Stimulated activated naive CD4-positive, alpha-beta T cell (primary cell): Measurements from ENCODE around the gene ARHGAP18.

Experiments used
- DNase-seq, 6 experiments: peaks; one replicate each; lab custom pipeline; 2025; lab: John Stamatoyannopoulos, UW

ARHGAP18 gene

DNA sequence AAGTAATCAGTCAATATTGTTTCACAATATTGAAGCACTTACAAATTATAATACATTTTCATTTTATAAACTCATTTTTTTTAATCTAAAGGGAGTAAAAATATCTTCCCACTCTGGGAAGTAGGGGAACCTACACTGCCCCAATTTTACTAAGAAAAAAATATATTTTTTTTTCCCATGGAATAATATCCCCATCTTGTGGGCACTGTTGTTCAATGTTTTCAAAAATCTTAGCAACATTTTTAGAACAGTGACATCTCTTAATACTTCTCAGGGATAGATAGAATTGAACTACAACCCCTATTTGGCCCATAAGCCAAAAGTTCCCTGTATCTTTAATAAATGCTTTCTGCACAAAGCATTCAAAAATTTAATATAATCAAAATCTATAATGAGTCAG, 42.9 kb downstream of the ARHGAP18 start:
- no peak for DNase-seq

DNA sequence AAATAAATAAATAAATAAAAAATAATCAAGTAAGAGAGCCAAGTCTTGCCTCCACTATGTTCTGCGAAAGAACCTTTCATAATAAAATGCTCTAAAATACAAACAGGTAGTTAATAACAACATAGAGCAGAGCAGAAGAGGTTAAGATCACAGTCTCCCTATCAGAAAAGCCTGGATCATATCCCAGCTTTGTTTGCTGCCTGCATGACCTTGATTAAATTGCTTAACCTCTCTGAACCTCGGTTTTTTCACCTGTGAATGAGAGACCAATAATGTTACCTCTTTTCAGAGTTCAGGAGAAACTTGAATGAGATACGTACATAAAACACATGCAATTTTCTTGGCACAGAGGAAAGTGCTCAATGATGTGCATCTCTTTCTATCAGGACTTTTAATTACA, 44.4 kb downstream of the ARHGAP18 start:
- DNase-seq: no peak

DNA sequence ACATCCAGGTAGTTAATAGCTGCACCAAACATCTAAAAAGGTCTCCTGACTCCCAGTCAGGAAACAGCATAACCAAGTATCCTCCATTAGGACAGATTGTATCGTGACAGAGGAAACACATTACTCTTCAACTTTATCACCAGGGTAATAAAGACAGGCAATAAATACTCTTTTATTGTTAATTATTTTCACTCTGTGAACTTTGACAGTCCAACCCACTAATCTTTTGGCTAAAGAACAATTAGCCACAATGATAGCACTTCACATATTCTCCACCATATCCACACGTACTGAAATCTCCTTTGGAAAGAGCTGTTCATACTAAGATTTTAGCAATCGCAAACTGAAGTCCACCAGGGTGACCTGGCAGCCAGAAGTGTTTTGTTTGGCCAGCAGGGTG, 46.4 kb downstream of the ARHGAP18 start:
- no peak for DNase-seq

DNA sequence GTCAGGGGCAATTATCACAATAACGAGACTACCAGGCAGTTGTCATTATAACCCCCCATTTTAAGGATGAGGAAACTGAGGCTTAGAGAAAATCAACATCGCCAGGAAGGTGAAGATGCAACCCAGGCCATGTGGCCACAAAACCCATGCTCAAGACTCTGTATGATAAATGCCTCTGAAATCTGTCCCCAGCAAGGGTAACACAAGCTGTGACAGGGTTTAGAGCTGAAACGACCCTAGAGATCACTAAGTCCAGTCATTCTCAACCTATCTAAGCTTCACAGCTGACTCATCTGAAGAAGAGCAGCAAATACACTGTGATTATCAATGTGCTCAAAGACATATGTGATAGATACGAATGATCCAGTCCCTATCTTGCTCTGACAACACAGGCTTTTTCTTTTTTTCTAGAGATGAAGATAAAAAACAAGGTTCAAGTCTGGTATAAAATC, 47.0 kb downstream of the ARHGAP18 start:
- no peak for DNase-seq

DNA sequence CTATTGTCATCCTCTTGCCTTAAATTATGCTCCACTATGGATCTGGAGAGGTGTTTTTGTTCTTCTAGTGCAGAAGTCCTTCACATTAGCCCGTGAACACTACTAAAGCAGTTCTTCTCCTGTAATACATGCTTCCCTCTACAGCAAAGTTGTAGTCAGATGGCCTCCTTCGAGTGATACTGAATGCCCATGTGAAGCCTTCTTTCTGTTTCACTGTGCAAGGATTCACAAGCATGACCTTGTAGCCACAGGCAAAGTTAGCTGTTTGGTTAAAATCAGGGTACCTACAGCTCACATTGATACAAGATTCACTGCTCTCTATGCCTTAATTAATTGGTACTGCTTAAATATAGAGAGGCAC, 47.6 kb downstream of the ARHGAP18 start:
- no peak for DNase-seq

DNA sequence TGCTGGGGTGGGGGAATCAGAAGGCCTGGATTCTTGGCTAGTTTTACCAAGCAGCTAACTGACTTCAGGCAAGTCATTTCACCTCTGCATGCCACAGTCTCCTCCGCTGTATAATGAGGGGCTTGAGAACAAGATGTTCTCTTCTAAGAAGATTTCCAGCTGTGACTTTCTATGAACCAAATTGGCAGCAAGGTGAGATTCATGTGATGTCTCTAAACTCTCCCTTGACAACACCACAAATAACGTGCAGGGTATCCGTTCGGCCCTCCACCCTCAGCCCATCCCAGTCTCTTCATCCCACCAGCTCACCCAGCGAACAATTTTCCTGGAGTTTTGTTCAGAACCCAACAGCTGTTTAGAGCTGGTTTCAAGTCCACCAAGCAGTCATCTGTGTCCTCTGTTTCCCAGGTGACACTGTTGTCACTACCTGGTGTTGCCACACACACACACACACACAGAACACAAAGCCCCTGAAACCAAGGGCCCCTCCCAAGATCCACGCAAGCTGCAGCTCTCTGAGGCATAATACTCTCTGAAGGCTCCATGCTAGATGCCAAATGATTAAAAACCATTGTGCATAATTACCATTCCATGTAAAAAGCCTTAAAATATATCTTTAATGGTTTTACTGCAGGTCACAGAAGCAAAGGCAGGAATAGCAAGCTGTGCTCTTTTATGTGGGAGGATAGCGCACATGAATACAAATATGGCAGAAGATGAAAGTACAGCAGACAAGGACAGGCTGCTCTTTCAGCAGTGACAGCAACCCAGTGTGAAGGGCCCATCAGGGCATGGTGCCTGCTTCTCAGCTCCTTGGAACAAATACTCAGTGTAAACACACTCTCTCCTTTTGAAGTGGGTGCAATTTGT, 48.2 kb downstream of the ARHGAP18 start:
- peak in 1 of 6 experiments; percentile 4 for DNase-seq

DNA sequence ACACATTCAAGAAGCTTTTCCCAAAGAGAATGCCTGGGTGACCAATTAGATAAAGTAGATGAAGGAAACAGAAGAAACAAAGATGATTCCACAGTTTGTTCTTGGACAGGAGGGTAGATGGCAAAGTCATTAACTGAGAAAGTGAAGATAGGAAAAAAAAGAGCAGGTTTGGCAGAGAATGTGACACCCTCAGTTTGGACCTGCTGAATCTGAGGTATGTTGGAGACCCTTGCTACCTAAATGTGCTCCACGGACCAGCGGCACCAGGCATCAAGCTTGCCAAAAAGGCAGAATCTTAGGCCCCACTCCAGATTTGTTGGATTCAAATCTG, 49.7 kb downstream of the ARHGAP18 start:
- no peak for DNase-seq

DNA sequence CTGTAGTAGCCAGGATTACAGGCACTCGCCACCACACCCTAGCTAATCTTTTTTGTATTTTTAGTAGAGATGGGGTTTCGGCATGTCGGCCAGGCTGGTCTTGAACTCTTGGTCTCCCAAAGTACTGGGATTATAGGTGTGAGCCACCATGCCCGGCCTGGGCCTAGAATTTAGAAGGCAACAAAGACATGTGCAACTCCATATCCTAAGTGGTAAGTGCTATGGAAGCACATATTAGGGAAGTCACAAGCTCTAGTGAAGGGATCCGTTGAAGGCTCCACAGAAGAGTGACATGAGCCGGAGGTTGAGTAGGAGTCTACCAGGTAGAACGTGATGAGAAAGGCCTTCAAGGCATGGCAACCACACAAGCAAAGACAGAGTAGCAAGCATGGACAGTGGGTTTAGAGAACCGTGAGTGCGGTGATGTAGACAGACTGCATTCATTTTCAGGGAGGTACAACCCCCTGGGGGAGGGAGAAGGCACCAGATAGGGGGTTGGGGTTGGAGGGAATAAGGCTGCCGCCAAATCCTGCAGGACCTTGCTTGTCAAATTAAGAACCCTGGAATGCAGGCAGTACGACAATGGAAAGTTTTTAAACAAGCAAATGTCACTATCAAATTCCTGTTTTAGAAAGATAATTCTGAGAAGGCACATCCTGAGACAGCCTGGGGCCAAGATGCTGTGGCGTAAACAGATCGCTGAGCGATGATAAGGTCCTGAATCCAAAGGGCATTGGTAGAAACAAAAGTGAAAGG, 50.2 kb downstream of the ARHGAP18 start:
- no peak for DNase-seq

DNA sequence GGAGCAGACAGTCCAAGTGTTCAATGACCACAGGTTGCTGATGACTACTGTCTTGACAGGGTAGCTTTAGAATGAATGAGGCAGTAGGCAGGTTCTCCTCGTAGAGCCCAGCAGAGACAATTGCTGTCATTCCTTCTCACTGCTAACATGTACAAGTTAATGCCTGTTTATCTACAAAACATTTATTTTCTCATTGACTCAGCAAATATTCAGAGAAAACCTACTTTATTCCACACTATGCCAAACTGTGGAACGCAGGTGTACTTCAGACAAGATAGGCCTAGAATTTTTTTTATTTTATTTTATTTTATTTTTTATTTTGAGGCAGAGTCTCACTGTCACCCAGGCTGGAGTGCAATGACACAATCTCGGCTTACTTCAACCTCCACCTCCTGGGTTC, 50.8 kb downstream of the ARHGAP18 start:
- DNase-seq: no peak

DNA sequence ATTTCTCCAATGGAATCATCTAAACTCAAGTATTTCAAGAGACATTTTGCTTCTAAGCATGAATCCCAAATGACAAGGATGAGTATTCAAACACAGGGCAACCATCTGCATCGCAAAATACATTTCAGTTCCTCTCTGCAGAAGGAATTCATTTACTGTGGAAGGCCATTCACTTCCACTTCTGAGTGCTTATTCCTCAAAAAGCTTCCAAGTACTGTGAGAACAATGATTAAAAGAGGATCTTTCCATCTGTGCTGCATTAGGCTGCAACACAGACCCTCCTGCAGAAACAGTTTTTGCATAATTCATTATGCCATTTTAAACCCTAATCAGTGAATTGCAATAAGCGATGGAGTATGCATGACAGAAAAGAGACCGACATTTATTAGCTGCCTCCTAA, 52.5 kb downstream of the ARHGAP18 start:
- no peak for DNase-seq

DNA sequence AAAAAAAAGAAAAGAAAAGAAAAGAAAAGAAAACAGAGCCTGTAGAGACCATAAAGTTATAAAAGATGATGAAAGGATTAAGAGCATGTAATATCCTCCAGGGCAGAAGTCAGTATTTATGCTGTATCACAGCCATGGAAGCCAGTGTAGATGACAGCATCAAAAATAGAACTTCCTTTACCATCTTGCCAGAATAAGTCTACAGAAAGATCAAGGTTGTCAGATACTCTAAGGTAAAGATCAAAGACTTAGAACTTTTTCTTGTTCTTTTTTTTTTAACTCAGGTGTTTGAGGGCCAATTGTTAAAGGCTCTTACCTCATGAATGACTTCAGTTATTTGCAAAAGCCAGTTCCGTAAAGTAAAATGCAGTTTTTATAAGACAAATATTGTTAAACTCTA, 54.6 kb downstream of the ARHGAP18 start:
- peak in 3 of 6 experiments; percentile 34 to 40 (median 38) for DNase-seq

DNA sequence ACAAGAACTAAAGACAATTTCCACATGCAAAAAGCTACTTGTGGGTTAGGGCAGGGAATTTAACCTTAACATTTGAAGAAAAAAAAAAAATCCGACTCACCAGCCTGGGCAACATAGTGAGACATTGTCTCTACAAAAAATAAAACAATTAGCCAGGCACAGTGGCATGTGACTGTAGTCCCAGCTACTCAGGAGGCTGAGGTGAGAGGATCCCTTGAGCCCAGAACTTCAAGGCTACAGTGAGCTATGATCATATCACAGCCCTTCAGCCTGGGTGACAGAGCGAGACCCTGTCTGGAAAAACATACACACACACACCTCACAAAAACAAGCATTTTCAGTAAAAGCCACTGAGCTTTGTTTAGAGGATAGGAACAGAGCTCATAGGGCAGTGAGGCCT, 56.2 kb downstream of the ARHGAP18 start:
- DNase-seq: no peak

DNA sequence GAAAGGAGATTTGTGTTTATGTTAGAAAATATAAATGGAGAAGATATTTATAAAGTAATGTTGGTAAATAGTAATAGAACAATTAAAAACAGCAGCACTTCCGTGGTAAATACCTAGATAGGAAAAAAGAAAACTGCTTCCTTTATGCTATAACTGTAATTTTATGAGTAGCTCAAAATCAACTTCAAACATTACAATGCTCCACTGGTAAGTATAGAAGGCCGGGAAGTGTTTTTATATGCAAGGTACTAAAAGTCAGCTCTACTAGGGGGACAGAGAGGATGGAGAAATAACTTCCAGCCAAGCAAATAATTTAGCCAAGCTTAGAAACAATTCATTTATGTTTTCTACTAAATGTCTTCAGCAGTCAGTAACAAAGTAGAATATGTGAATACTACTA, 56.7 kb downstream of the ARHGAP18 start:
- DNase-seq: no peak

DNA sequence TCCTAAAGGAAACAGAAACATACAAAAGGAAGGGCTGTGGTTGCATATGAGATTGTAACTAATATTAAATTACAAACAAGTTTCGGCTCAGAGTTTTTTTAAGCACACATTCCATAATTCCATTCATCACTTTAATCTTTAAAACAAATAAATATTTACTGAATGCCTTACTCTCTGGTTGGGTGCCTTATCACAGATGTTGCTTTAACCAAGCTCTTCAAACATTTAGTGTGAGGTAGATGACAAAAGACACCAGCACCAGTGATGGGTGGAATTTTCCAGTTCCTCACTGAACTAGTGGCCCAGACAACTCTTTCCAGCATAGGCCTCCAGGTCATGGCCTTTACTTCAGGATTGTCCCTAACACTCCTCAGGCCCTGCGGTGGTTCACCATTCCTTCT, 58.7 kb downstream of the ARHGAP18 start:
- DNase-seq: no peak

DNA sequence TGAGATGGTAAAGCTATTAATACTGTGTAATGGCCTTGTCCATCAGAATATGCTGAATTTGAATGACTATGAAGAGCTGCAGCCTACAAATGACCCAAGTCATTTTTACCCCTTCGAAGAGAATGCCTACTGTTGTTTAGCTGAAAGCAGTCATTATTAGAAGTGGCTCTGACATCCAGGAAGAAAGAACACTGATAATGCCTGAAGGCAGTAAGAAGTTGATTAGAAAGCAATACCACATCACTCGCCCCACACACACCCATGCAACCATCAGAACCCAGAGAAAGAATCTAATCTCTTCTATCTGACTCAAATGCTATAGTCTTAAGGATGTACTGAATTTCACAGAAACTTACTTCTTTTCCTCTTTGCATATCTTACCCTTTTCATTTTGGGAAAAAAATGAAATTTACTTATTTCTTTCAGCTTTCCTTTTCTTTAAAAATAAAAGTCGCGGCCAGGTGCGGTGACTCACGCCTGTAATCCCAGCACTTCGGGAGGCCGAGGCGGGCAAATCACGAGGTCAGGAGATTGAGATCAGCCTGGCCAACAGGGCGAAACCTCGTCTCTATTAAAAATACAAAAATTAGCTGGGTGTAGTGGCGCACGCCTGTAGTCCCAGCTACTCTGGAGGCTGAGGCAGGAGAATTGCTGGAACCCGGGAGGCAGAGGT, 61.0 kb downstream of the ARHGAP18 start:
- DNase-seq: no peak

DNA sequence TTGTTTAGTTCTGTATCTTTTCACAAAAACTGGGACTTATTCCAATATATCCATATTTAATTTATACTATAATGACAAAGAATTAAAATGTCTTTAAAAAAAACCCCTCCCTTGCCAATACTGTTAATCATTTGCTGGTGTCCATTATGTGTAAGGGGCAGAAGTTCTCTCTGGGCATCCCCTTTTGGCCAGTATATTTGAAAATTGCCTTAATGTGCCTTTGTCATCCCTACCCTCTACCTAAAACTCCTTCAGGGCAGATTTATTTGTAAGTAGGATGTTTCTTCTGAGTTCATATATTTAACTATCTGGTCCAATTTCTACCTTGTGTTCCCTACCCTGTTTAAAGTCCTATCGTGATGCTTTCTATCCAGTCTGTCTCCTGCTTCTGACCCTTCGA, 62.9 kb downstream of the ARHGAP18 start:
- no peak for DNase-seq

DNA sequence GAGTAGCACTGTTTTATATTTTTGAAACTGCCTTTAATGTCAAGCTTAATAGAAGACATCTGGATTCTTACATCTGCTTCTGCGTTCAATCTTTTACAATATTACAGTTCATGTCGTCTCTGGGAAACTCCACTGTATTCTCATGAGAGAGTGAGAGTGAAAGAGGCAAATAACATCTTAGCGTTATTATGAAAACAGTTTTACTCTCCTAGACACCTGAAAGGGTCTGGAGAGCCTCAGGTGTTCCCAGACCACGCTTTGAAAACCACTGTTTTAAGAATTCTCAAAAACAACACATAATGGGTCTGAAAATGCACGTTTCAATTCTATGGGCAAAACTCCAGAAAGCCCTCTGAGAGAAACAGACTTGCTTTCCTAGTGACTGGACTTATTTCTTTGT, 63.3 kb downstream of the ARHGAP18 start:
- DNase-seq: no peak

DNA sequence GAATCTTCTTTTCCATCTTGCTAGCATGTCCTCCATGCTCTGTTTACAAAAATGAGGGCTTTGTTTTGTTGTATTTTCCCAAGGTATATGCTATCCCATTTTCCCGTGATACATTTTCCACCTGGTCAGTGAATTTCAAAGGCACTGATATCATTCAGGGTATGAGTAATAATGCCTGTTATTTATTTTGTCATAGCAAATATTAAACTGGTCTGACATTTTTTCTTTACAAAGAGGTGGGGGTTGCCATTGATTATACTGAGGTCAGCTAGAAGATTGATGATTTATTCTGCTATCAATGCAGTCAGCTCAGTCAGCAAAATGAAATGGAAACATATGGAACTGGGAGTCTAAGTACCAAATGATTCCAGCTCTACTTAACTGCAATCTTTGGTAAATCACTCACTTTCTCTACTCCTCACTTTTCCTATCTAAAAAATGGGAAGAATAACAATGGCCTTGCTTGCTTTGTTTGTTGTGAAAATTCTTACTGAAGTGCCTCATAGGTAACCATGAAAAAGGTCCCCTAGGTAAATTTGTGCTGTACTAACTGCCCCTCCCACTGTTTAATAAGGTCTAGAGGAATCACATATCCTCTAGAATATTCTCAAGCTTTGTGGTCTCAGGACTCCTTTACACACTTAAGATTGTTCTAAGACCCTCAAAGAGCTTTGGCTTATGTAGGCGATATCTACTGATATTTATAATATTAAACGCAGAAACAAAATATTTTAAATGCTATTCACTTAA, 64.0 kb downstream of the ARHGAP18 start:
- no peak for DNase-seq

DNA sequence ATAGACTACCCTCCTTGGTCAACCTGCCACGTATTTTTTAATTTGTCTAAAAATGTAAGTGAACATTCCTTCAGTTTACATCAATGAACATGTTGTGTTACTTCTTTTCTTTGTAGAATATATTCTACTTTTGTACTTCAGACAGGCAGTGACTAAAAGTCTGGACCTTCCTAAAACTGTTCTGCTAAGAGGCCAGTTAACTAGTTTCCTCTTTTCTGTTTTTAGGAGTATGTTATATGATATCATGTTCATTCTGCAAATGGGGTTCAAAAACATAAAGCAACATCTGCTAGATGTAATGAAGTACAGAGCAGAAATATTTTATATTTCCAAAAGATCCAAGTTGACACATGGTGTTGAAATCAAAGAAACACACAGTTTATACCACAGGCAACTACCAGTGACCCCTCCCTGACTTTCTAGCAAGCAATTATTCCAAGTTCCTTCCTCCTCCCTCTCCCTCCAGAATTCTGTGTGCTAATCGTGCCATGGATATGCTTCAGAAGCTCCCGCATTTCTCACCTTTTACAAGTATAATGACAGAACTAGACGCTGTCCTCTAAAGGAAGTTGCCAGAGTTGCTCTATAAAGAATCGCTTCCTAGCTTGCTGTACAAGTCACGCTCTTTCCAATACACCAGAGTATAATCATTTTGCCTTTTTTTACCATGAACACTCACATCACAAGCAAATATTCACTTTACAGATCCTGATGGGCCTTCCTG, 64.7 kb downstream of the ARHGAP18 start:
- no peak for DNase-seq

DNA sequence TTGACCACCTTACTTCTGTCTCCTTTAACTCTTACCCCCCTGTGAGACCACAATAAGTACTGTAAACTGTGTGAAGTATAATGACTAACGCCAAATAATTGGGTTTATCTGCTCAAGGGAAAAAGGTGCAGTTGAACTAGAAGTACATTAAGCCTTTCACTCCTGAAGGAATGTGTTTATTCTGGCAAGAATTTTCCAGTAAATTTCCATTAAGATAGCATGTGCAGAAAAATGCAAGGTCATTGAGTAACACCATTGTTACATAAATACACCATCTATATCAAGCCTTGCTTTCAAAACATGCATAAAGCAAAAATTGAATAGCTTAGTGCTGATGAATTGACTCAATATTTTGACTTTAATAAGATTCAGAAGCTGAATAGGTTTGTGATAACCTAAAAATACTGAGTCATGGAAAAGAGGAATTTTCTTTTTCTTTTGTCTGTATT, 65.4 kb downstream of the ARHGAP18 start:
- no peak for DNase-seq

DNA sequence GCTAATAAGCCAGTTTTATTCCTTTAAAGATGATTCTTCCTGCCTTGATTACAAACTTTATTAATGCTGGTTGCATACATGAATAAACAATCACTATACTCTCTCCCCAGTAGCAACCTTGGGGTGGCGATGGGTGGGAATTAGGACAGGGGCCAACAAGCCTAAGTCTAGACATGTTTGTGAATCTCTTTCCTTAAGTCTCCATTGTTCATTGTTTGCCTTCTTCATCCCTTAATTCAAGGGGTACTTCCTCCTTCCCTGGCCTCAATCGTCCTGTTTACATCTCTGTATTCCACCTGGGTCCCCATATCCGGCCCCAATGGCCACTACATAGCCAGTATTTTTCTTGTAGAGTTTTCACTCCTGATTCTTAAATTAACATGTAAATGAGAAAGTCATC, 66.0 kb downstream of the ARHGAP18 start:
- DNase-seq: no peak

DNA sequence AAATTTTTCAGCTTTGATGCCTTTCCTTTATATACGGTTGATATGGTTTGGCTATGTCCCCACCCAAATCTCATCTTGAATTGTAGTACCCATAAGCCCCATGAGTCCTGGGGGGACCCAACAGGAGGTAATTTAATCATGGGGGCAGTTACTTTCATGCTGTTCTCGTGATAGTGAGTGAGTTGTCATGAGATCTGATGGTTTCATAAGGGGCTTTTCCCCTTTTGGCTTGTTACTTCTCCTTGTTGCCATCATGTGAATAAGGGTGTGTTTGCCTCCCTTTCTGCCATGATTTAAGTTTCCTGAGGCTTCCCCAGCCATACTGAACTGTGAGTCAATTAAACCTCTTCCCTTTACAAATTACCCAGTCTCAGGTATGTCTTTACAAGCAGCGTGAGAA, 66.8 kb downstream of the ARHGAP18 start:
- no peak for DNase-seq
